Neutrophil (primary cell): Measurements from ENCODE around the gene HLA-B.
"Not testable (repeated sequence)": the region's sequence is repeated elsewhere in the genome, so short reads cannot be mapped to it uniquely, and the experiment has no call there.

Experiments
- H3K27ac ChIP-seq: fragments of 200-600 bp; sonication (generic); 2 replicates; pipeline ENCODE4 v1.5.1; 2016; ENCODE audit warnings: mild to moderate bottlenecking, moderate library complexity
- H3K27me3 ChIP-seq: fragments of 200-600 bp; sonication (generic); 2 replicates; pipeline ENCODE4 v1.6.0; 2016; ENCODE audit warnings: mild to moderate bottlenecking
- H3K36me3 ChIP-seq: fragments of 200-600 bp; sonication (generic); 2 replicates; pipeline ENCODE4 v1.5.1; 2017
- H3K4me1 ChIP-seq, 2 experiments: fragments of 200-600 bp in 1 of 2; sonication (generic) in 1 of 2; 1 replicate in 1 of 2; 2 replicates in 1 of 2; pipeline versions ENCODE4 v1.5.1 to v1.6.1; 2013 to 2016; ENCODE audit warnings: low read depth in 1 of 2, low read length in 1 of 2, mild to moderate bottlenecking in 1 of 2, moderate library complexity in 1 of 2; ENCODE audit not compliant: control insufficient read depth in 1 of 2, insufficient read depth in 1 of 2
- H3K4me3 ChIP-seq, 2 experiments: fragments of 200-600 bp in 1 of 2; sonication (generic) in 1 of 2; 1 replicate in 1 of 2; 2 replicates in 1 of 2; pipeline ENCODE4 v1.5.1; 2013 to 2016; ENCODE audit warnings: low read depth in 1 of 2, low read length in 1 of 2, mild to moderate bottlenecking in 1 of 2, moderate library complexity in 1 of 2
- H3K9me3 ChIP-seq: fragments of 200-600 bp; sonication (generic); 2 replicates; pipeline ENCODE4 v1.5.1; 2016
- TF ChIP-seq, protein P1 (sequence below): fragments of 200-600 bp; sonication (generic); IDR thresholded peaks from 2 replicates; pipeline ENCODE4 v1.5.1; 2016; ENCODE audit warnings: antibody characterized with exemption

HLA-B gene

DNA sequence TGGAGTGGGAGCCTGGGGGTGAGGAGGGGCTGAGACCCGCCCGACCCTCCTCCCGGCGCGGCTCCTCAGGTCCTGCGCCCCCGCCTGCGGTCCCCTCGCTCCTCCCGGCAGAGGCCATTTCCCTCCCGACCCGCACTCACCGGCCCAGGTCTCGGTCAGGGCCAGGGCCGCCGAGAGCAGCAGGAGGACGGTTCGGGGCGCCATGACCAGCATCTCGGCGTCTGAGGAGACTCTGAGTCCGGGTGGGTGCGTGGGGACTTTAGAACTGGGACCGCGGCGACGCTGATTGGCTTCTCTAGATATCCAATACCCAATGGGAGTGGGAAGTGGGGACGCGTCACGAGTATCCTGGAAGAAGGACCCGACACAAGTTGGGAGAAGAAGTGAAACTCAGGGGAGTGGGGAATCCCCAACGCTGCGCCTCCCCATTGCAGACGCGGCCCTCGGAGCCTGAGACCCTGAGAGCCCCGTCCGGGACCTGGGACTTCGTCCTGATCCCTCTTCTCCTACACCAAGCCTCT lies at the start of gene HLA-B:
HLA-B (minus strand) TSS at position 234 of the 521 bp plus-strand sequence; CDS start at position 213, 21 bp downstream.
- Histone ChIP-seq H3K4me3 (peak within 1 kb of the TSS; percentile 66 to 83), H3K4me1 (peaks cover 40 to 48% of the 10 kb centered on the region in 2 experiments), H3K27ac (peak within 1 kb of the TSS; percentile 90), H3K9me3 (peaks cover 3% of the 10 kb centered on the region), H3K36me3 (peaks cover 46% of the 10 kb centered on the region), H3K27me3 (peaks cover 1% of the 10 kb centered on the region)
- TF ChIP-seq, protein P1, sequence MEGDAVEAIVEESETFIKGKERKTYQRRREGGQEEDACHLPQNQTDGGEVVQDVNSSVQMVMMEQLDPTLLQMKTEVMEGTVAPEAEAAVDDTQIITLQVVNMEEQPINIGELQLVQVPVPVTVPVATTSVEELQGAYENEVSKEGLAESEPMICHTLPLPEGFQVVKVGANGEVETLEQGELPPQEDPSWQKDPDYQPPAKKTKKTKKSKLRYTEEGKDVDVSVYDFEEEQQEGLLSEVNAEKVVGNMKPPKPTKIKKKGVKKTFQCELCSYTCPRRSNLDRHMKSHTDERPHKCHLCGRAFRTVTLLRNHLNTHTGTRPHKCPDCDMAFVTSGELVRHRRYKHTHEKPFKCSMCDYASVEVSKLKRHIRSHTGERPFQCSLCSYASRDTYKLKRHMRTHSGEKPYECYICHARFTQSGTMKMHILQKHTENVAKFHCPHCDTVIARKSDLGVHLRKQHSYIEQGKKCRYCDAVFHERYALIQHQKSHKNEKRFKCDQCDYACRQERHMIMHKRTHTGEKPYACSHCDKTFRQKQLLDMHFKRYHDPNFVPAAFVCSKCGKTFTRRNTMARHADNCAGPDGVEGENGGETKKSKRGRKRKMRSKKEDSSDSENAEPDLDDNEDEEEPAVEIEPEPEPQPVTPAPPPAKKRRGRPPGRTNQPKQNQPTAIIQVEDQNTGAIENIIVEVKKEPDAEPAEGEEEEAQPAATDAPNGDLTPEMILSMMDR = no peak

DNA sequence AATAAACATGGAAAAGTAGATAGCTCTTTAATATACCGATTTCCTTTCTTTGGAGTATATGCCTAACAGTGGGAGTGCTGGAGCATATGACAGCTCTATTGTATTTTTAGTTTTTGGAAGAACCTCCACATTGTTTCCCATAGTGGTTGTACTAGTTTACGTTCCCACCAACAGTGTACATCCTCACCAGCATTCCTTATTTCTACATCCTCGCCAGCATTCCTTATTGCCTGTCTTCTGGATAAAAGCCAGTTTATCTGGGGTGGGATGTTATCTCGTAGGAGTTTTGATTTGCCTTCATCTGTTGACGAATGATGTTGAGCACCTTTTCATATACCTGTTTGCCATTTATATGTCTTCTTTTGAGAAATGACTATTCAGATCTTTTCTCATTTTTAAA lies 49.0 kb upstream of the HLA-B start:
- Histone ChIP-seq H3K9me3 (no peaks in the 10 kb centered on the region), H3K27ac (no peak overlapping the region), H3K36me3 (peaks cover 6% of the 10 kb centered on the region), H3K4me1 (peaks cover 34 to 36% of the 10 kb centered on the region in 2 experiments), H3K4me3 (no peak overlapping the region), H3K27me3 (no peaks in the 10 kb centered on the region)
- TF ChIP-seq, protein P1 = no peak

DNA sequence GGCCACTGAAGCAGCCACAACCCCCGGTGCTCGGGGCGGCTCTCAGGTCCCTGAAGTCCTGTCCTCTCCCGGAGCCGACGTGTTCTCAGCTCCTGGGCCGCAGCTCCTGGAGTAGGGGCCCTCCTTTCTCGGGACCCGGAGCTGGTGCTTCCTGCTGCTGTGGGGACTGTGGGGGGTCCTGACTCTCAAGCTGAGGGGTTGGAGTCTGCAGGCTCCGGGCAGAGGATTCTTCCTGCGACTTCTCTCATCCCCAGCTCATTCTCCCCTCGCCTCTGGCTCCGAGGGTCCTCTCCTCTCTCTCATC lies 47.0 kb upstream of the HLA-B start:
- H3K27ac ChIP-seq = peak overlapping the region; percentile 76
- H3K27me3 ChIP-seq, H3K9me3 ChIP-seq, H3K36me3 ChIP-seq: not testable (repeated sequence)
- H3K4me3 ChIP-seq = peak overlapping the region; percentile 70 to 79
- H3K4me1 ChIP-seq = peaks cover 41 to 43% of the 10 kb centered on the region in 2 experiments

DNA sequence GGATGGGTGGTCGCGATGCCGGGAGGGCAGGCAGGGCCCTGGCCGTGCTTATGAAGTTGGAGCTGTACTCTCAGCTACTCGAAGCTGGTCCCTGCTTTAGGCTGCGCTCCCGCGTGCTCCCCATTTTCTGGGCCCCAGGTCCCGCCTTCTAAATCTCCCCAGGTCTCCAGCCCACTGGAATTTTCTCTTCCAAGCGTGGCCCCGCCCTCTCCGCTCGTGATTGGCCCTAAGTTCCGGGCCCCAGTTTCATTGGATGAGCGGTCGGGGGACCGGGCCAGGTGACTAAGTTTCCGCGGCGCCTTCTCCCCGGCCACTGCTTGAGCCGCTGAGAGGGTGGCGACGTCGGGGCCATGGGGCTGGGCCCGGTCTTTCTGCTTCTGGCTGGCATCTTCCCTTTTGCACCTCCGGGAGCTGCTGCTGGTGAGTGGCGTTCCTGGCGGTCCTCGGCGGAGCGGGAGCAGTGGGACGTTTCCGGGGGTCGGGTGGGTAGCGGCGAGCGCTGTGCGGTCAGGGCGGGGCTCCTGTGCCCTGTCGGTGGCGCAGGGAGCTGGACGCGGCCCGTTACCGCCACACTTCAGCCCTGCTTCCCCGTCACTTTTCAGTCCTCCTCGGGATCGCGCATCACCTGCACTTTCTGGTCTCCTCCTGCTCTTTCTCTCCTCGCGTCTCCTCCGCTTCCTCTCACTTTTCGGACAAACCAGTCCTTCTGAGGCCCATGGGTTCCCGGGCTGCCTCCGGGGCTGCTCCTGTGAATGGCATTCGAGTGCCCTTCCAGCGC lies 46.5 kb upstream of the HLA-B start, which contains the start of gene MICA:
MICA (plus strand) TSS at position 313 of the 778 bp plus-strand sequence; CDS start at position 351, 38 bp downstream.
- TF ChIP-seq, protein P1 = peak; percentile 29
- Histone ChIP-seq H3K27ac (peak within 1 kb of the TSS; percentile 76), H3K9me3 (no peaks in the 10 kb centered on the region), H3K4me1 (peaks cover 46 to 48% of the 10 kb centered on the region in 2 experiments), H3K36me3 (no peaks in the 10 kb centered on the region), H3K4me3 (peak within 1 kb of the TSS; percentile 78 to 79), H3K27me3 (no peaks in the 10 kb centered on the region)

DNA sequence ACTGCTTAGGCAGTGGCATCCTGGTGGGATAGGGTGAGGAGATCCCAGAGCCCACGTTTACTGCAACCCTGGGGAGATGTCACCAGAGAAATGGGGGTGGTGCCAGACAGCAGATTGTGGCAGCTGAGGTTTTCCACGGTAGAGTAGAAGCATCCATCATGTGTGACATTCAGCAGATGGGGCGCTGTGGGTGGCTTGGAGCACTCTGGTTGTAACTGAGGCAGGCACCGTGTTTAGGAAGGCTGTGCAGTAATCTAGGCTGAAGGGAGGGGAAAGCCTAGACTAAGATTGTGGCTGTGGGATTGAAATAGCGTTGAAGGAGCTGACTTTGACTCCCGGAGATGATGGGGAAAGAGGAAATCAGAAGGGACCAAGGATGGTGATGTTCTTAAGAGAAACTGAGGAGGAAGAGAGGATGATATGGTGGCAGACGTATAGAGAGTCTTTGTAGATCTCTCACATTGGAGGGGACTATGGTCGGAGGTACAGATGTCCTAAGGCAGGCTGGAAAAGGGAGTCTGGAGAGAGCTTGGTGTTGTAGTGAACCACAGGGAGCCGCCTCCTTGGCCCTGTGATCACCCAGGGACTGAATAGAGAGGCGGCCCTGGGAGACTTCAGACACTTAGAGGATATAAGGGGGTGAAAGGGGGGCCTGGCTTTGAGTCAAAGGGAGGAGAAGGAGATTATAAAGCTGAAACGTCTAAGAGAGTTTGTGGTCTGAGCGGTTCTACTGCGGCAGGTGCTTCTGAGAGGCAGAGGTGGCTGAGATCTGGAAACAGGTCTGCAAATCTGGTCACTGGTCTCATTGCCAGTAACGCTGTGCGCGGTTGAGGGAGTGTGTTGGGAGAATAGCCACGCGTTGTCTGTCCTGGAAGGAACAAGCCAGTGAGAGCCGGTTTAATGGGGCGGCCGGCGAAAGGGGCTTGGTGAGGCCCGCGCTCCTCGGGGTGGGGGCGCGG lies 45.6 kb upstream of the HLA-B start:
- Histone ChIP-seq H3K36me3 (no peaks in the 10 kb centered on the region), H3K27ac (peak overlapping the region; percentile 76), H3K4me3 (peak overlapping the region; percentile 78 to 79), H3K4me1 (peaks cover 52 to 55% of the 10 kb centered on the region in 2 experiments), H3K9me3 (no peaks in the 10 kb centered on the region), H3K27me3 (no peaks in the 10 kb centered on the region)
- TF ChIP-seq, protein P1 = no peak
